ENCODE data around the gene TBL1XR1.

- TF ChIP-seq CTCF (IDR thresholded peaks at IDR 0.05; ENCODE audit: extremely low read depth in 1 of 2, insufficient read depth in 1 of 2, low read depth in 1 of 2, low read length in 2 of 2) = no peak
- TF ChIP-seq POLR2AphosphoS5 (IDR thresholded peaks at IDR 0.05; ENCODE audit: insufficient read depth, low read depth, low read length) = no peak
- no peak for TF ChIP-seq GATA2 (IDR thresholded peaks at IDR 0.05; ENCODE audit: insufficient read depth, insufficient read length, low read depth, low read length)
- no peak for TF ChIP-seq POLR2A (IDR thresholded peaks at IDR 0.05; ENCODE audit: low read depth, low read length)
- TF ChIP-seq MAX (IDR thresholded peaks at IDR 0.05; ENCODE audit: insufficient read depth, insufficient read length) = no peak
- no peak for TF ChIP-seq EZH2 (IDR thresholded peaks at IDR 0.05; ENCODE audit: borderline replicate concordance, low read depth, low read length, severe bottlenecking)
- no peak for TF ChIP-seq MYC (IDR thresholded peaks at IDR 0.05; ENCODE audit: low read depth, low read length)
Observed at GRCh38 chr3:176971613-176972174, 225.6 kb downstream of the TBL1XR1 start.

All from endothelial cell of umbilical vein (primary cell).